HG02623 (cell line): ENCODE data around the gene OR13C8.

Experiments used
- ATAC-seq: cut with Tn5 transposase; IDR thresholded peaks from one replicate; pipeline ENCODE4 v1.9.1; 2021; ENCODE audit warnings: moderate library complexity; ENCODE audit not compliant: unreplicated experiment

Gene OR13C8

GRCh38 chr9:104611213-104611612, 42.2 kb downstream of the OR13C8 start:
- ATAC-seq: no peak

- no peak for ATAC-seq
These were observed 48.5 kb downstream of the OR13C8 start for GRCh38 chr9:104617418-104617817.

GRCh38 chr9:104618104-104618503, 49.1 kb downstream of the OR13C8 start, which contains the start of gene OR13C9:
Gene OR13C9 (minus strand): TSS chr9:104618204. CDS start chr9:104618204, 0 bp downstream.
- ATAC-seq: no peak
